Liver (tissue), 9 donors: ENCODE measurements around the gene SEC24C. TPM values are rescaled to one million over a fixed set of nuclear protein-coding genes. Genes with fewer than 3 reads are reported as not detected.
"Not testable (repeated sequence)": the region's sequence is repeated elsewhere in the genome, so short reads cannot be mapped to it uniquely, and the experiment has no call there.

ENCODE experiments used
- DNase-seq: peaks from one replicate; pipeline ENCODE4 v3.0.0-alpha.2; 2017; ENCODE audit warnings: low spot score
- H3K27ac ChIP-seq, 2 donors: one replicate each; pipeline ENCODE4 v1.7.0; 2013; ENCODE audit warnings: inconsistent platforms in 2 of 2, low read length in 2 of 2, control low read depth in 1 of 2, low read depth in 1 of 2, mild to moderate bottlenecking in 1 of 2
- H3K27me3 ChIP-seq, 4 donors: one replicate each; pipeline versions ENCODE4 v1.6.1 to v1.7.0; 2013; ENCODE audit warnings: low read length in 3 of 4, inconsistent platforms in 1 of 4, mild to moderate bottlenecking in 1 of 4, moderate library complexity in 1 of 4; ENCODE audit not compliant: control insufficient read depth in 4 of 4, insufficient read depth in 4 of 4
- H3K36me3 ChIP-seq, 4 donors: one replicate each; pipeline versions ENCODE4 v1.6.1 to v1.7.0; 2013; ENCODE audit warnings: low read length in 3 of 4, mild to moderate bottlenecking in 3 of 4, low read depth in 1 of 4, moderate library complexity in 1 of 4; ENCODE audit not compliant: control insufficient read depth in 4 of 4, insufficient read depth in 3 of 4
- H3K4me1 ChIP-seq, 4 donors: one replicate each; pipeline versions ENCODE4 v1.6.1 to v1.7.0; 2013; ENCODE audit warnings: low read length in 3 of 4, mild to moderate bottlenecking in 3 of 4, moderate library complexity in 1 of 4; ENCODE audit not compliant: control insufficient read depth in 4 of 4, insufficient read depth in 4 of 4
- H3K4me3 ChIP-seq, 3 donors: one replicate each; pipeline versions ENCODE4 v1.6.1 to v1.7.0; 2013; ENCODE audit warnings: low read length in 3 of 3, control low read depth in 1 of 3, low read depth in 1 of 3, mild to moderate bottlenecking in 1 of 3
- H3K9ac ChIP-seq, 2 donors: one replicate each; pipeline ENCODE4 v1.7.0; 2013; ENCODE audit warnings: low read length in 2 of 2, mild to moderate bottlenecking in 2 of 2, moderate library complexity in 2 of 2, control low read depth in 1 of 2, low read depth in 1 of 2
- H3K9me3 ChIP-seq, 4 donors: one replicate each; pipeline versions ENCODE4 v1.6.1 to v1.7.0; 2013; ENCODE audit warnings: low read length in 3 of 4; ENCODE audit not compliant: control insufficient read depth in 4 of 4
- FOXA2 ChIP-seq: IDR thresholded peaks from 2 replicates; pipeline ENCODE4 v1.6.1; 2016; ENCODE audit warnings: antibody characterized with exemption
- HNF4A ChIP-seq, 2 donors: conservative IDR thresholded peaks; 2 replicates each; pipeline ENCODE4 v1.6.1; 2016; ENCODE audit warnings: antibody characterized with exemption in 2 of 2, mild to moderate bottlenecking in 2 of 2
- HNF4G ChIP-seq: IDR thresholded peaks from 2 replicates; pipeline ENCODE4 v1.6.1; 2016; ENCODE audit warnings: antibody characterized with exemption
- JUND ChIP-seq, 2 donors: IDR thresholded peaks; 2 replicates each; pipeline ENCODE4 v1.6.1; 2016; ENCODE audit warnings: antibody characterized with exemption in 2 of 2
- RAD21 ChIP-seq, 2 donors: IDR thresholded peaks; 2 replicates each; pipeline ENCODE4 v1.6.1; 2016; ENCODE audit warnings: antibody characterized with exemption in 2 of 2, mild to moderate bottlenecking in 2 of 2
- RXRA ChIP-seq, 2 donors: IDR thresholded peaks; 2 replicates each; pipeline ENCODE4 v1.6.1; 2017 to 2018; ENCODE audit warnings: antibody characterized with exemption in 2 of 2, mild to moderate bottlenecking in 1 of 2
- WGBS: extraction: QIAGEN DNeasy Blood & Tissue Kit; methylation state at CpG from one replicate; pipeline ENCODE4 v1.1.7; 2013; 5-methylcytosine and 5-hydroxymethylcytosine counted together
- polyA plus RNA-seq, 2 donors: library from polyadenylated mRNA; stranded (reverse) in 1 of 2; unstranded in 1 of 2; fragments of 200-250 nt in 1 of 2; fragments of >200 nt in 1 of 2; fragmentation: Nextera tagmentation in 1 of 2; extraction: Ambion mirVana in 1 of 2; gene quantifications; one replicate each; pipeline versions ENCODE4 v1.2.1 to v1.2.3, GENCODE V29; 2013 to 2015
- total RNA-seq, 2 donors: library from RNA; depleted of rRNA; stranded (reverse); fragments of >200 nt; gene quantifications; one replicate each; pipeline ENCODE4 v1.2.3, GENCODE V29; 2014
- TF ChIP-seq, protein P1 (sequence below): IDR thresholded peaks from 2 replicates; pipeline ENCODE4 v1.6.1; 2016; ENCODE audit warnings: antibody characterized with exemption, mild to moderate bottlenecking
- TF ChIP-seq, protein P2 (sequence below): IDR thresholded peaks from 2 replicates; pipeline ENCODE4 v1.6.1; 2016; ENCODE audit warnings: antibody characterized with exemption
- donor health status: healthy.
- donor health status: healthy.
- donor health status: healthy.
- donor health status: healthy.
- donor health status: healthy.

Gene SEC24C
- total and polyA plus RNA-seq, 4 donors, result 15.0 to 48.1 (median 40.9) TPM

DNA sequence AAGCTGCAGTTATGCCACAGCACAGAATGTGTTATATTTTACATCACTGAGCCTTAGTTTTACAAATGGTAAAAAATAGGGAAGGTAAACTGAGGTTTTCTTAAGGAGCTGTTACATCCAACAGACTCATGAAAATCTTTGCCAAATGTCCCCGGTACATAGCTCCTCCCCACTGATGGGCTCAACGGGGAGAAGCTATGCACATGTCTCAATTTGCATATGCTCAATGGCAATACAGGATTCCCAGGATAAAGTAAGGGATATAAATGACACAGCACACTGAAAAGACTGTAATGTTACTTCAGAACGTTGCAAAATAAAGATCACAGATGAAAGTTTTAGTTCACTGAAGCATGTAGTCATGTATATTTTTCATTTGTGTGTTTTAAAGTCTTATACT lies 29.7 kb upstream of the SEC24C start:
- not testable (repeated sequence) for H3K9me3 ChIP-seq, DNase-seq, H3K4me3 ChIP-seq, H3K27me3 ChIP-seq, H3K27ac ChIP-seq, H3K9ac ChIP-seq, H3K4me1 ChIP-seq
- 65% methylated on average over 3 of the region's 3 CpGs for WGBS
- H3K36me3 ChIP-seq, result peaks cover 6 to 42% (median 28%) of the 10 kb centered on the region in 4 donors

DNA sequence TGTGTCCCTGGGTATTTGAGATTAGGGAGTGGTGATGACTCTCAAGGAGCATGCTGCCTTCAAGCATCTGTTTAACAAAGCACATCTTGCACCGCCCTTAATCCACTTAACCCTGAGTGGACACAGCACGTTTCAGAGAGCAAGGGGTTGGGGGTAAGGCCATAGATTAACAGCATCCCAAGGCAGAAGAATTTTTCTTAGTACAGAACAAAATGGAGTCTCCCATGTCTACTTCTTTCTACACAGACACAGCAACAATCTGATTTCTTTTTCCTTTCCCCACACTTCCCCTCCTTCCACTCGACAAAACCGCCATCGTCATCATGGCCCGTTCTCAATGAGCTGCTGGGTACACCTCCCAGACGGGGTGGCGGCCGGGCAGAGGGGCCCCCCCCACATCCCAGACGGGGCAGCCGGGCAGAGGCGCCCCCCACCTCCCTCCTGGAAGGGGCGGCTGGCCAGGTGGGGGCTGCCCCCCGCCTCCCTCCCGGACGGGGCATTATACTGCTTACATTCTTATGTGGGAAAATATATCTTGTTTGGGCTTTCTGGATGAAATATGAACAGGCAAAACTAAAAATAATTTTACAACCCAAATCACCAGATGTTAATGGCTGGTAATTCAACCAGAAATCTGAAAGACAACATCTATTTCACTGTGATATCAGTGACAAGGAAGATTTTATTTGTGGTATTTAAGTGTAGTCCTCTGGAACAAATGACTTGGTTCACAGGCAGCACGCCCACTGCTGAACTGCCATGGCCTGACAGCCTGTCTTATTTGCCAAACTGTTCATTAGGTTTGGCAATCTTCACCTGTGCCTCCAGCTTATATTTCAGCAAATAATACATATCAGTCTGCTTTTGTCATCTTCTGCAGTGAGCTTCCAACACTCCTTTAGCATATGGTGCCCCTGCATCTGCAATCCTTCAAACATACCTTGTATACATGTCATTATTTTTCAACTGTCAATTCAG lies 28.7 kb upstream of the SEC24C start:
- 96% methylated on average over 17 of the region's 17 CpGs for WGBS
- not testable (repeated sequence) for H3K4me3 ChIP-seq, H3K9me3 ChIP-seq, DNase-seq, H3K9ac ChIP-seq, H3K4me1 ChIP-seq, H3K27me3 ChIP-seq, H3K27ac ChIP-seq
- H3K36me3 ChIP-seq, result peaks cover 6 to 43% (median 34%) of the 10 kb centered on the region in 4 donors

DNA sequence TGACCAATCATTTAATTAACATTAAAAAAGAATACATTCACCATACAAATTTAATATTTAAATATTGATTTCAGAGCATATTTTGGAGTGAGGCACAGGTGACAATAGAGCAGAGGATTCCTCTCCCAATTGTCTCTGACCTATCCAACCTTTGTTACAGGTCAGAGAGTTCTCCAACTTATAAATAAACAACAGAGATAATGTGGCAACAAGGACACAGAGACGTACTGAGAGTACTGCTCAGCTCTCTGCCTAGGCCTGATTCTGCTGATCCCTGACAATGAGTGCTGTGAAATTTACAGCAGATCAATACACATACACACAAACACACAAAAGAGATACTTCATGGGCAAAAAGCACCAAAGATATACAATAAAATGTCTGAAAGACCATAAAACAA lies 27.9 kb upstream of the SEC24C start:
- Histone ChIP-seq H3K9ac (no peak overlapping the region), H3K9me3 (no peaks in the 10 kb centered on the region), H3K27me3 (no peaks in the 10 kb centered on the region), H3K4me1 (peaks cover 0 to 1% (median 0%) of the 10 kb centered on the region in 4 donors), H3K36me3 (peaks cover 9 to 51% (median 41%) of the 10 kb centered on the region in 4 donors), H3K4me3 (no peak overlapping the region), H3K27ac (no peak overlapping the region)
- TF ChIP-seq, protein P1, sequence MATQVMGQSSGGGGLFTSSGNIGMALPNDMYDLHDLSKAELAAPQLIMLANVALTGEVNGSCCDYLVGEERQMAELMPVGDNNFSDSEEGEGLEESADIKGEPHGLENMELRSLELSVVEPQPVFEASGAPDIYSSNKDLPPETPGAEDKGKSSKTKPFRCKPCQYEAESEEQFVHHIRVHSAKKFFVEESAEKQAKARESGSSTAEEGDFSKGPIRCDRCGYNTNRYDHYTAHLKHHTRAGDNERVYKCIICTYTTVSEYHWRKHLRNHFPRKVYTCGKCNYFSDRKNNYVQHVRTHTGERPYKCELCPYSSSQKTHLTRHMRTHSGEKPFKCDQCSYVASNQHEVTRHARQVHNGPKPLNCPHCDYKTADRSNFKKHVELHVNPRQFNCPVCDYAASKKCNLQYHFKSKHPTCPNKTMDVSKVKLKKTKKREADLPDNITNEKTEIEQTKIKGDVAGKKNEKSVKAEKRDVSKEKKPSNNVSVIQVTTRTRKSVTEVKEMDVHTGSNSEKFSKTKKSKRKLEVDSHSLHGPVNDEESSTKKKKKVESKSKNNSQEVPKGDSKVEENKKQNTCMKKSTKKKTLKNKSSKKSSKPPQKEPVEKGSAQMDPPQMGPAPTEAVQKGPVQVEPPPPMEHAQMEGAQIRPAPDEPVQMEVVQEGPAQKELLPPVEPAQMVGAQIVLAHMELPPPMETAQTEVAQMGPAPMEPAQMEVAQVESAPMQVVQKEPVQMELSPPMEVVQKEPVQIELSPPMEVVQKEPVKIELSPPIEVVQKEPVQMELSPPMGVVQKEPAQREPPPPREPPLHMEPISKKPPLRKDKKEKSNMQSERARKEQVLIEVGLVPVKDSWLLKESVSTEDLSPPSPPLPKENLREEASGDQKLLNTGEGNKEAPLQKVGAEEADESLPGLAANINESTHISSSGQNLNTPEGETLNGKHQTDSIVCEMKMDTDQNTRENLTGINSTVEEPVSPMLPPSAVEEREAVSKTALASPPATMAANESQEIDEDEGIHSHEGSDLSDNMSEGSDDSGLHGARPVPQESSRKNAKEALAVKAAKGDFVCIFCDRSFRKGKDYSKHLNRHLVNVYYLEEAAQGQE, result no peak
- TF ChIP-seq RXRA (IDR thresholded peaks at IDR 0.05) (peak; percentile 25 to 46), JUND (IDR thresholded peaks at IDR 0.05) (no peak), FOXA2 (peak; percentile 30), HNF4G (no peak), HNF4A (conservative IDR thresholded peaks at IDR 0.05) (peak; percentile 5 to 13), RAD21 (IDR thresholded peaks at IDR 0.05) (no peak)
- TF ChIP-seq, protein P2, sequence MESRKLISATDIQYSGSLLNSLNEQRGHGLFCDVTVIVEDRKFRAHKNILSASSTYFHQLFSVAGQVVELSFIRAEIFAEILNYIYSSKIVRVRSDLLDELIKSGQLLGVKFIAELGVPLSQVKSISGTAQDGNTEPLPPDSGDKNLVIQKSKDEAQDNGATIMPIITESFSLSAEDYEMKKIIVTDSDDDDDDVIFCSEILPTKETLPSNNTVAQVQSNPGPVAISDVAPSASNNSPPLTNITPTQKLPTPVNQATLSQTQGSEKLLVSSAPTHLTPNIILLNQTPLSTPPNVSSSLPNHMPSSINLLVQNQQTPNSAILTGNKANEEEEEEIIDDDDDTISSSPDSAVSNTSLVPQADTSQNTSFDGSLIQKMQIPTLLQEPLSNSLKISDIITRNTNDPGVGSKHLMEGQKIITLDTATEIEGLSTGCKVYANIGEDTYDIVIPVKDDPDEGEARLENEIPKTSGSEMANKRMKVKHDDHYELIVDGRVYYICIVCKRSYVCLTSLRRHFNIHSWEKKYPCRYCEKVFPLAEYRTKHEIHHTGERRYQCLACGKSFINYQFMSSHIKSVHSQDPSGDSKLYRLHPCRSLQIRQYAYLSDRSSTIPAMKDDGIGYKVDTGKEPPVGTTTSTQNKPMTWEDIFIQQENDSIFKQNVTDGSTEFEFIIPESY, result no peak
- no peak for DNase-seq
- 44% methylated on average over 1 of the region's 1 CpG for WGBS
